ENCODE results near the gene MYLK3.

Gene MYLK3

DNA sequence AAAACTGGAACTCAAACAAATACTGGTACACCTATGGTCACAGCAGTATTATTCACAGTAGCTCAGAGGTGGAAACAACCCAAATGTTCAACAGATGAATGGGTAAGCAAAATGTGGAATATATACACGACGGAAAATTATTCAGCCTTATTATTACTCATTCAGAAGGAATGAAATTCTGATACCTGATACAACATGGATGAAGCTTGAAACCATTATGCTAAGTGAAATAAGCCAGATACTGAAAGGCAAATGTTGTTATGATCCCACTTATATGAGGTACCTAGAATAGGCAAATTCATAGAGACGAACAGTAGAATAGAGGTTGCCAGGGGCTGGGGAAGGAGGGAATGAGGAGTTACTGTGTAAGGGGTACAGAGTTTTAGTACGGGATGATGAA lies 27.1 kb upstream of the MYLK3 start:
- H3K4me3 ChIP-seq (replicated peaks in 1 of 2; ENCODE audit: low read depth in 2 of 2, low read length in 2 of 2), result no peak overlapping the region
- no peak for DNase-seq (ENCODE audit: low read depth in 2 of 2)
- TF ChIP-seq CTCF (IDR thresholded peaks at IDR 0.05; ENCODE audit: low read depth, low read length), result no peak

- DNase-seq (ENCODE audit: low read depth in 2 of 2), result no peak
- no peak for TF ChIP-seq CTCF (IDR thresholded peaks at IDR 0.05; ENCODE audit: low read depth, low read length)
- no peak overlapping the region for H3K4me3 ChIP-seq (replicated peaks in 1 of 2; ENCODE audit: low read depth in 2 of 2, low read length in 2 of 2)
Observed at GRCh38 chr16:46774743-46775177, 26.6 kb upstream of the MYLK3 start.

DNA sequence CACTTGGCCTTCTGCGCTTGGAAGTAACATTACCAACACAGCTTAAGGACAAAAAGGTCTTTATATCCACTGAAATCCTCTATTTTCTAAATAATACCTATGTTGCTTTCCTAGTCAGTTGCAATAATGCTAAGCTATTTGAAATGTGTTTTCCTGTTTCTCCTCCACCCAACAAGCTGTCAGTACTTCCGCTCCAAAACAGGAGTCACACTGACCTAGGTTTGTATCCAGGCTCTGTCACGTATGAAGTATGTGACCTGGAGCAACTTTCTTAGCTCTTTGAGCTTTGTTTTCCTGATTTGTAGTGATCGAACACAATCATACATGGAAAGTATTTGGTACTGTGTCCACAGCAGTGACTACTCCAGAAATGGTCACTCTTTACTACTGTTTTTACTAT lies 24.3 kb upstream of the MYLK3 start:
- no peak for TF ChIP-seq CTCF (IDR thresholded peaks at IDR 0.05; ENCODE audit: low read depth, low read length)
- DNase-seq (ENCODE audit: low read depth in 2 of 2), result no peak
- H3K4me3 ChIP-seq (replicated peaks in 1 of 2; ENCODE audit: low read depth in 2 of 2, low read length in 2 of 2), result no peak overlapping the region

GRCh38 chr16:46768809-46769208 lies 20.7 kb upstream of the MYLK3 start:
- DNase-seq (ENCODE audit: low read depth in 2 of 2), result no peak
- no peak overlapping the region for H3K4me3 ChIP-seq (replicated peaks in 1 of 2; ENCODE audit: low read depth in 2 of 2, low read length in 2 of 2)
- no peak for TF ChIP-seq CTCF (IDR thresholded peaks at IDR 0.05; ENCODE audit: low read depth, low read length)

DNA sequence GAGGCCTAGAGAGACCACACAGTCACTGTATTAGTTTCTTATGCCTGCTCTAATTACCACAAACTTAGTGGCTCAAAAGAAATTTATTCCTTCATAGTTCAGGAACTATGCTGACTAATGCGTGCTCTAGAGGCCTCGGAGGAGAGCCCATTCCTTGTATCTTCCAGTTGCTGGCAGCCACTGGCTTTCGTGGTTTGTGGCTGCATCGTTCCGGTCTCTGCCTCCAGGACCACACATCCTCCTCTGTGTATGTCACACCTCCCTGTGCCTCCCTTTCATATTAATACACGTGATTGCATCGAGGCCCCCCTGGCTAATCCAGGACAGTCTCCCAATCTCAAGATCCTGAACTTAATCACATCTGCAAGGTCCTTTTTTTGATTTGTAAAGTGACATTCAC lies 16.9 kb upstream of the MYLK3 start:
- DNase-seq (ENCODE audit: low read depth in 2 of 2), result peak; percentile 62 to 68
- TF ChIP-seq CTCF (IDR thresholded peaks at IDR 0.05; ENCODE audit: low read depth, low read length), result no peak
- no peak overlapping the region for H3K4me3 ChIP-seq (replicated peaks in 1 of 2; ENCODE audit: low read depth in 2 of 2, low read length in 2 of 2)

DNA sequence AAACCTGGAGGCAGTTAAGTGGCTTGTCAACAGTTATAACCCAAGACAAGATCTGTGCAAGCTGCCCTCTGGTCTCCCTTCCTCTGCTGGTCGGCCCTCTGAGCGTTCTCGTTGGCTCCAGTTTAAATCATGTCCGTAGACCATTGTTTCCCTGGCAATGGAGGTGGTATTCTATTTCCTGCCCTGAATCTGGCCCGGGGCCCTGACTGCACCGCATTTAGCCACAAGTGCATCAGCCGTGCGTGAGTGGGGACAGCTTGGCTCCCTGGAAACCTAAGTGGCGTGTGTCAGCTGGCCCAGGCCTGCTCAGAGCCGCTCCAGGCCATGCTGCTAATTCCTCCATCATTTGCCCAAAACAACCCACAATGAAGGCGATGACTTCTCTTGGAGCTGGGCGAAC lies 15.0 kb upstream of the MYLK3 start:
- peak in 1 of 2 donors; percentile 24 for DNase-seq (ENCODE audit: low read depth in 2 of 2)

More for the DNA sequence above, 15.0 kb upstream of the MYLK3 start:
- TF ChIP-seq CTCF (IDR thresholded peaks at IDR 0.05; ENCODE audit: low read depth, low read length), result no peak
- H3K4me3 ChIP-seq (replicated peaks in 1 of 2; ENCODE audit: low read depth in 2 of 2, low read length in 2 of 2), result no peak overlapping the region

Measured in cardiac fibroblast (primary cell).